Glutamatergic neuron (in vitro differentiated cells): ENCODE data around the gene PRKCH. TPM values are rescaled to one million over a fixed set of nuclear protein-coding genes. Genes with fewer than 3 reads are reported as not detected.

Experiments used
- DNase-seq: peaks from one replicate; pipeline ENCODE4 v3.0.0; 2022
- H3K27ac Mint-ChIP-seq: one replicate; pipeline ENCODE4 v1.8.0; 2020; ENCODE audit warnings: mild to moderate bottlenecking, mixed read lengths, inconsistent platforms; ENCODE audit not compliant: unreplicated experiment
- H3K27me3 Mint-ChIP-seq: one replicate; pipeline ENCODE4 v1.8.0; 2020; ENCODE audit warnings: mild to moderate bottlenecking, moderate library complexity, mixed read lengths, inconsistent platforms; ENCODE audit not compliant: unreplicated experiment
- H3K36me3 Mint-ChIP-seq: one replicate; pipeline ENCODE4 v1.8.0; 2020; ENCODE audit warnings: mild to moderate bottlenecking, mixed read lengths, inconsistent platforms; ENCODE audit not compliant: unreplicated experiment
- H3K4me1 Mint-ChIP-seq: one replicate; pipeline ENCODE4 v1.8.0; 2020; ENCODE audit warnings: mild to moderate bottlenecking, low read depth, mixed read lengths, inconsistent platforms; ENCODE audit not compliant: unreplicated experiment
- H3K4me3 Mint-ChIP-seq: one replicate; pipeline ENCODE4 v1.8.0; 2020; ENCODE audit warnings: mild to moderate bottlenecking, mixed read lengths, inconsistent platforms; ENCODE audit not compliant: unreplicated experiment
- H3K9me3 Mint-ChIP-seq: one replicate; pipeline ENCODE4 v1.8.0; 2020; ENCODE audit warnings: mild to moderate bottlenecking, moderate library complexity, mixed read lengths, inconsistent platforms; ENCODE audit not compliant: unreplicated experiment
- total RNA-seq: library from RNA; stranded (reverse); fragmentation: NEBNext Ultra II Directional; extraction: Animal tissue kit (Norgen Biotek cat#: 25700); gene quantifications from one replicate; pipeline ENCODE4 v1.2.1, GENCODE V29; 2021; ENCODE audit not compliant: unreplicated experiment
- TF ChIP-seq, protein P1 (sequence below): fragments of 200-600 bp; sonication (generic); IDR thresholded peaks from one replicate; pipeline ENCODE4 v1.5.0; 2021; ENCODE audit not compliant: partially characterized antibody, unreplicated experiment

PRKCH gene
- total RNA-seq, 1 donor from 2014 or later, result 0.54 TPM

DNA sequence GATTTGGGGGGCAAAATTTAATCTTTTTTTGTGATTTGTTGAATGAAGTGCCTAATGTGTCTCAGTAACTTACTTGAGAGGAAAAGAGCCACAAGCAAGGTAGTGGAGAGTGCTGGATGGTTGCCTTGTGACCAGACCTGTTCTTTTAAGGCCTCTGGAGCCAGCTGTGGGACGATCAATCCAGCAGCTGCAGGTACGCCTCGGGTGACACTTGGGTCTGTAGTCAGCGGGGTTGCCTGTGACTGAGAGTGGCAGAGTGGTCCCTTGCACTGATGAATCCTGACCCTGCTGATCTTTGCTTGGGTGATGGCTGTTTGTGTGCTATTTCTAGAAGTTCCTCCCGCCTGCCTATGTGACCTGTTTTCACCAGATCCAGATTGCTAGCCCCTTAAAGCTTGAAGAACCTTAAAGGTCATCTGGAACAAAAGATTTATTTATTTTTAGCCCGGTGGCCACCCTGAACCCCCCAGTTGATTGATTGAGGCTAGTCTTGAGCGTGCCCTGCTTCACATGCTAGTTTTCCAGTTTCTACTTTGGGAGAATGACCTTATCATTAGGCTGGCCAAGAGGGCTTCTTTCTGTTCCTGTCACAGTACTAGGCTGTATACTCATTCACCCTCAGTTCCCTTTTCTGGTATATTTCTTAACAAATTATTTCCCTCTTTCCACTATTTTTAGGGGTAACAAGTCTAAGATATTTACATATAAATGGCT is 23.2 kb downstream of the PRKCH start:
- no peaks in the 10 kb centered on the region for H3K9me3 Mint-ChIP-seq
- peaks cover 2% of the 10 kb centered on the region for H3K4me1 Mint-ChIP-seq
- H3K36me3 Mint-ChIP-seq, result peaks cover 4% of the 10 kb centered on the region
- no peak overlapping the region for H3K4me3 Mint-ChIP-seq
- TF ChIP-seq, protein P1, sequence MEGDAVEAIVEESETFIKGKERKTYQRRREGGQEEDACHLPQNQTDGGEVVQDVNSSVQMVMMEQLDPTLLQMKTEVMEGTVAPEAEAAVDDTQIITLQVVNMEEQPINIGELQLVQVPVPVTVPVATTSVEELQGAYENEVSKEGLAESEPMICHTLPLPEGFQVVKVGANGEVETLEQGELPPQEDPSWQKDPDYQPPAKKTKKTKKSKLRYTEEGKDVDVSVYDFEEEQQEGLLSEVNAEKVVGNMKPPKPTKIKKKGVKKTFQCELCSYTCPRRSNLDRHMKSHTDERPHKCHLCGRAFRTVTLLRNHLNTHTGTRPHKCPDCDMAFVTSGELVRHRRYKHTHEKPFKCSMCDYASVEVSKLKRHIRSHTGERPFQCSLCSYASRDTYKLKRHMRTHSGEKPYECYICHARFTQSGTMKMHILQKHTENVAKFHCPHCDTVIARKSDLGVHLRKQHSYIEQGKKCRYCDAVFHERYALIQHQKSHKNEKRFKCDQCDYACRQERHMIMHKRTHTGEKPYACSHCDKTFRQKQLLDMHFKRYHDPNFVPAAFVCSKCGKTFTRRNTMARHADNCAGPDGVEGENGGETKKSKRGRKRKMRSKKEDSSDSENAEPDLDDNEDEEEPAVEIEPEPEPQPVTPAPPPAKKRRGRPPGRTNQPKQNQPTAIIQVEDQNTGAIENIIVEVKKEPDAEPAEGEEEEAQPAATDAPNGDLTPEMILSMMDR, result no peak
- peaks cover 5% of the 10 kb centered on the region for H3K27me3 Mint-ChIP-seq
- DNase-seq, result no peak
- H3K27ac Mint-ChIP-seq, result no peak overlapping the region

DNA sequence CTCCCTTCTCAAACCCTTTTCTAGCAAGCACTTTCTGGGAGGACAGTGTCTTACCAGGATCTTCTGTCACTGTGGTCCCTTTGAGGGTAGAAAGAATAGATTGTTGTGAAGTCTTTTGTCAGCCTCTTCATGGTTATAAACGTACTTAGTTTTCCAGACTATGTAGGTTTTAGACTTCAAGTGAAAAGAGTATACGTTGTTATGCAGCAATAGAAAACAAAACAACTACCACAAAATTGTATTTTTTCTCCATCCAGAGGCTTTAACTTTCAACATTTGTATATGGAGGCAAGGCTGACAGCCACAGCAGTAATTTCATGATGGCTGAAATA is 23.7 kb downstream of the PRKCH start:
- Mint-ChIP-seq H3K27me3 (peaks cover 5% of the 10 kb centered on the region), H3K4me1 (peaks cover 2% of the 10 kb centered on the region), H3K36me3 (peaks cover 4% of the 10 kb centered on the region), H3K4me3 (no peak overlapping the region), H3K27ac (no peak overlapping the region), H3K9me3 (no peaks in the 10 kb centered on the region)
- TF ChIP-seq, protein P1, result no peak
- DNase-seq, result no peak

DNA sequence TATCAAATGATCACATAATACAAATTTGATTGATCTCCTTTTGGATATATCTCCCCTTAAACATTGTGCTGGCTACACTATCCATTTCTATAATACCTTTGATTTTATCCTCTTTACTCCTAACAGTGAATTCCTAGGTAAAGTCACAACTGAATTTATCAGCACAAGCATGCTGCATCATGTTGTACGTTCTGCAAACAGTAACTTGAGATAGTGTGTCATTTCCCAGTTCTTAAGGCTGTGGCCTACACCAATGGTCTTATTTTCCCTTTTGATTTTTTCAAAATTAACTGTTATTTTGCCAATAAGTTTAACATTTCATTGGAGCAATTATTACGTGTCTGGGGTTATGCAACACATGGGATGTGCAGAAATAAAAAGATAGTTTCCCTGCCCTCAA is 24.8 kb downstream of the PRKCH start:
- H3K36me3 Mint-ChIP-seq, result no peaks in the 10 kb centered on the region
- H3K4me3 Mint-ChIP-seq, result no peak overlapping the region
- H3K4me1 Mint-ChIP-seq, result peaks cover 2% of the 10 kb centered on the region
- TF ChIP-seq, protein P1, result no peak
- H3K9me3 Mint-ChIP-seq, result no peaks in the 10 kb centered on the region
- H3K27ac Mint-ChIP-seq, result no peak overlapping the region
- no peak for DNase-seq
- H3K27me3 Mint-ChIP-seq, result peaks cover 5% of the 10 kb centered on the region

DNA sequence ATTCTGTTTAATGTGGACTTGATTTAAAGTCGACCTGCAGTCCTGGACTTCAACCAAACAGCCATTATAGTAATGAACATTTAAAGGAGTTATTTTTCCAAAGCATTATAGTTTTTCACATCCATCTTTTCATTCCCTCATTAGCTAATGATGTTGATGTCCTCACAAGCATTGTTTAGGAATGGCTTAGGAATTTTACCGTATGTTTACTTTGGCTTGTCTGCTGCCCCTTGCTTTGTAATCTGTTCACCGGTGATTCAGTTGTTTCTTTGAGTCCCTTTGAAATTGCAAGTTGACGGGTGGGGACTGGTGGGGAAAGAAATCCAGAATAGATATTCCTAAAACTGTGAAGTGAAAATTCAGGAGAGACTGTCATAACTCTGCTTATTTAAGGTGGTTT is 25.4 kb downstream of the PRKCH start:
- Mint-ChIP-seq H3K9me3 (no peaks in the 10 kb centered on the region), H3K4me3 (no peak overlapping the region), H3K27ac (no peak overlapping the region), H3K27me3 (peaks cover 5% of the 10 kb centered on the region), H3K4me1 (peaks cover 2% of the 10 kb centered on the region), H3K36me3 (no peaks in the 10 kb centered on the region)
- no peak for DNase-seq
- TF ChIP-seq, protein P1, result no peak

DNA sequence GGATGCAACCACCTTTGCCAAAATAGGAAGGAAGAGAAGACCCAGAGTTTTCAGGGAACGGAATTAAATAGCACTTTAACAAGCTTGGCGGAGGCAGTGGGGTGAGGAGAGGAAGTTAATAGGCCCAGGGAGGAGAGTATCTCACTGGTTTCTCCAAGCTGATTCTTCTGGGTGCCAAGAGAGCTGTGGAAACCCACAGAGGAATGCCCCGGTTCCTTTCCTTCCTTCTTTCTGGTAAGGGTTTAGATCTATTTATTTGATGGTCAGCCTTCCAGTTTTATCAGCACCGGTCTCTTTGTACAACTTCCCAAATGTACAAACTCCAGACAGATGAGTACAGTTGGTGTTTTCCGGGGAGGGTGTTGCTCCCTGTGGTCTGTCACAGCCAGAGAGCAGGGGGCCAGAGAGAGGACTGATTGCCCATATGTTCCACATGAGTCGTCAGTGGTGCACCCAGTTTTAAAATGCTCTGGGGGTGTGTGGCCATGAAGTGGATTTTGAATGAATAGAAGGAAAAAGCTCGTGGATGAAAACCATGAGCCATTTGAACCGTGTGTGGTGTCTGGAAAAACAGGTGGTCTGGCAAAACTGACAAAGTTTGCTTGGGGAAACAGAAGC is 26.6 kb downstream of the PRKCH start:
- peaks cover 2% of the 10 kb centered on the region for H3K4me1 Mint-ChIP-seq
- H3K9me3 Mint-ChIP-seq, result no peaks in the 10 kb centered on the region
- no peaks in the 10 kb centered on the region for H3K36me3 Mint-ChIP-seq
- TF ChIP-seq, protein P1, result no peak
- no peak for DNase-seq
- H3K4me3 Mint-ChIP-seq, result no peak overlapping the region
- H3K27me3 Mint-ChIP-seq, result peaks cover 5% of the 10 kb centered on the region
- H3K27ac Mint-ChIP-seq, result no peak overlapping the region
